GM21360 (cell line): Measurements from ENCODE around the gene CBARP.
A peak's percentile ranks its signal among the peaks of the same experiment; 100 is the strongest.

Experiments
- ATAC-seq: cut with Tn5 transposase; IDR thresholded peaks from one replicate; pipeline ENCODE4 v1.9.1; 2021; ENCODE audit warnings: mild to moderate bottlenecking, moderate library complexity; ENCODE audit not compliant: unreplicated experiment

The CBARP gene

DNA sequence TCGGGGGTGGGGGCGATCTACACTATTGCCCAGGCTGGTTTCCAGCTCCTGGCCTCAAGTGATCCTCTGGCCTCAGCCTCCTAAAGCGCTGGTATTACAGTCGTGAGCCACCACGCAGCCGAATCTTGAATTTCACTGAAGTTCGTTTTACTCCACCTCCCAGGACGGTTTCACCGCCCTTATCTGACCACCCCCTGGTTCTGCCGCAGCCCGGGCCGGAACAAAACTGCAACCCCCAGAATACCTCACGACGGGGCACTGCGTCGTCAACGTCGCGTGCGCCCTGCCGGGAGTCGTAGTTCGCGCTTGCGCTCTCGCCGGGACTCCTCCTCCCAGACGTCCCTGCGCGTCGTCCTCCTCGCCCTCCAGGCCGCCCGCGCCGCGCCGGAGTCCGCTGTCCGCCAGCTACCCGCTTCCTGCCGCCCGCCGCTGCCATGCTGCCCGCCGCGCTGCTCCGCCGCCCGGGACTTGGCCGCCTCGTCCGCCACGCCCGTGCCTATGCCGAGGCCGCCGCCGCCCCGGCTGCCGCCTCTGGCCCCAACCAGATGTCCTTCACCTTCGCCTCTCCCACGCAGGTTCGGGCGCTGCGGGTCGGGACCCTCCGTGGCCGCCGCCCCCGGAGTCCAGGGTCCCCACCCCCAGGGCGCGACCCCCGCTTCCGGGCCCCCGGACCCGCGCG, 3.8 kb upstream of the CBARP start, which contains the start of gene ATP5F1D:
ATP5F1D (plus strand) TSS at position 335 of the 679 bp plus-strand sequence; CDS start at position 435, 100 bp downstream.
- peak; percentile 44 for ATAC-seq

DNA sequence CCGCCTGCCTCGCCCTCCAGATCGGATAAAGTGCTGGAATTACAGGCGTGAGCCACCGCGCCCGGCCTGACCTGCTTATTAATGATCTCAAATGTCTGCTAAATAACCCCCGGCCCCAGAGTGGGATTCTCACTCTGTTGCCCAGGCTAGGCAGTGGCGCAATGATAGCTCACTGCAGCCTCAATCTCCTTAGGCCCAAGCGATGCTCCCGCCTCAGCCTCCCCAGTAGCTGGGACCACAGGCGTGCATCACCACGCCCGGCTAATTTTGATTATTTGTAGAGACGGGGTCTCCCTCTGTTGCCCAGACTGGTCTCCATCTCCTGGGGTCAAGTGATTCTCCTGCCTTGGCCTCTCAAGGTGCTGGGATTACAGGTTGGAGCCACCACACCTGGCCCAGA, 3.1 kb upstream of the CBARP start:
- ATAC-seq, result no peak

DNA sequence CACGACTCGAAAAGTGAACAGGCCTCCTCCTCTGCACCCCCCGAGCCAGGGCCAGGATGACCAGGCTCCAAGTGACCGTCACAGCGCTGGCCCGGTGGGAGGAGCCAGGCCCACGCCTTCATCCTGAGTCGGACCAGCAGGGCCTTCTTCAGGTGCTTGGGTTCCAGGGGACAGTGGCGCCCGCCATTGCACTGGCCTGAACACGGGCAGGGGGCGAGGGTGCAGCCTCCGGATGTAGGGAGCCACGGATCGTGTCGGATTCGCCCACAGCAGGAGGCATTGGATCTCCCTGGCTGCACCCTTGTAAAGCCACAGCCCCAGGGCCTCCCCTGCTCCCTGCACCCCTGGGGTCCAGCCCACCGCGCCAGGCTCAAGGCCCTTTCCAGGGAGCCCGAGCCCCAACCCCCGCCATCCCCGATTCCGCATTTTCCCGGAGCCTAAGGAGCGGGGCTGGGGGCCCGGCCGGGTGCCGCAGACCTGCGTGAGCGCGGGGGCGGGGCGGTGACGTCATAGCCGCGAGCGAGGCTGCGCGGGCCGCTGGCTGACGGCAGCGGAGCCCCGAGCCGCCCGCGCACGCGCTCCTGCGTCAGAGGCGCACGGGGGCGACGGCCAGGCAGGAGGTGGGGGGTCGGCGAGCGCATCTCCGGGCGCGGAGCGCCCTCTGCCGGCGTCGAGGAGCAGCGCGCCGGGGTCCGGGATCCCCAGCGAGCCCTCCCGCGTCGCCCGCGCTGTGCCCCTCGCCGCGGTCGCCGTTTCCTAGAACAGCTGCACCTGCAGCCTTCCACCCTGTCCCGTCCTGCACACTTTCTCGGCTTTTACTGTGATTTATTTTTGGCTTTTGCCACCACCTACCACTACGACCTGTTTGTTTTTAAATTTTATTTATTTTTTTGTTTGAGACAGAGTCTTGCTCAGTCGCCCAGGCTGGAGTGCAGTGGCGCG, 2.3 kb upstream of the CBARP start:
- ATAC-seq, result no peak

DNA sequence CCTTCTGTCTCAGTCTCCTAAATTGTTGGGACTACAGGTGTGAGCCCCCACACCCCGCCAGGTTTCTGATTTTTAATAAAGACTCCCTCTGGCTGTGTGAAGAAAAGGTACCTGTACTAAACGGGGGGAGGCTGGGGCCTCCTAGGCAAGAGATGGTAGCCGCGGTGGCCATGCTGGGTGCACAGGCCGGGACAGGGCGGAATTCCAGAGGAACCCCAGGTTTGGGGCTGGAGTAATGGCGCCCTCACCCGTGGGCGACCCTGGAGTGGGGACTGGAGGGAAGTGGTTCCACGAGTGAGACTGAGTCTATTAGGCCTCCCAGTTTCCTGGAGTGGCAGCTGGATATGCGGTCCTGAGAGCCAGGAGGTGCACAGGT, 1.6 kb upstream of the CBARP start:
- ATAC-seq, result no peak

DNA sequence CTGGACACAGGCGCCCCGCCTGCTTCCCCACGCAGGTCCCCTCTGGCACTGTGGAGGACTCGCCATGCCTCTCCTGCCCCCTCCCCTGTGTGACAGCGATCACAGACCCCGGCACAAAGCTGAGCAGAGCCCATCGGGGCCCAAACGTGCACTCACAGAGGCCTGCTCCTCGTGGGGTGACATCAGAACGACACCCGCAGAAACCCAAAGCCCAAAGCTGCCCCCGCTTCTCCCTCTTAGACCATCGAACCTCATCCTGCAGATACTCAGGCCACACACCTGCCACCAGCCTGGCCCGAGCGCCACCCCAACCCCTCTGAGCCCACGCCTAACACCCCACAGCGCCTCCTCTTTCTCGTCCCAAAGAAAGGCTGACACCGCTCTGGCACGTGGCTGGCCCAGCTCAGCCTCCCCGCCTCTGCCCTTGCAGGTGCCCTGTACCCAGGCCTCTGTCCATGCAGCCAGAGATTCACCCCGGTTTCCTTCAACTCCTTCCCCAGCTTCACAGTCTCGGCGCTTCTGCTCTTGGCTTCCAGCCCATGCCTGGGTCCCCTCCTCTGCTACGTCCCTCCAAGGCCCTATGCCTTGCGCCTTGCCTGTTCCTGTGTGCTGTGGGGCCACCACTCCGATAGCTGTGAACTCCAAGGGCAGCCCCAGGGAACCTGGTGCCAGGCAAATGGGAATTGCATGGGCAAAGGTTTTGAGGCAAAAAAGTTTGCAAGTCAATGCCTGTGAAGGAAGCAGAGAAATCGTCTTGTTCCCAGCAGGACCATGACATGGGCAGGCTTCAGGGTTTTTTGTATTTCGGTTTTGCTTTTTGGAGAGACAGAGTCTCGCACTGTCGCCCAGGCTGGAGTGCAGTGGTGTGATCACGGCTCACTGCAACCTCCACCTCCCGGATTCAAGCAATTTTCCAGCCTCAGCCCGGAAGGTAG, 831 bp upstream of the CBARP start:
- no peak for ATAC-seq

DNA sequence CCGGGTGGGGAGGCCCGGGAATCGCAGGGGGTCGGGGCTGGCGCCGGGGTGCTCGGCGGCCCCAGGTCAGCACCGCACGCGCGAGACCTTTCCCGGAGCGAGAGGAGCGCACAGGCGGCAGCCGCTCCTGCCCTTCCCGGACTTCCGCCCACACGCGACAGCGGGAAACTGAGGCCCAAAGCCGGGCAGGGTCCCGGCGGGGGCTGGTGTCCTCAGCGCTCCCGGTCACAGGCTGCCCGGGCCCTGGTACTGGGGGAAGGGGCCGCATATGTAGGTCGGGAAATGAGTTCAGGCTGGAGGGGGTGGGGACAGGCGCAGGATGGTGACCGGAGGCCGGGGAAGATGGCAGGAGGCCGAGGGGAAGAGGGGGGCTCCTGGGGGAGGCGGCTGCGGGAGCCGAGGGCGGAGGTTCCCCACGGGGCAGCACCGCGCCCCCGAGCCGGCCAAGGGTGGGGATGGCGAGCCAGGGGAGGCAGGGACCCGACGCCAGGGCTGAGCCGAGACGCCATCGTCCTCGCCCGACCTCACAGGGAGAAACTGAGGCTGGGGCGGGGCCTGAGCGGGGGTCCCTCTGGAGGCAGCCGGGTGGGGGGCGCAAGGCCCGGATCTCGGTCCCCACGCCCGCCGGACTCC, 662 bp downstream of the CBARP start:
- ATAC-seq, result no peak

DNA sequence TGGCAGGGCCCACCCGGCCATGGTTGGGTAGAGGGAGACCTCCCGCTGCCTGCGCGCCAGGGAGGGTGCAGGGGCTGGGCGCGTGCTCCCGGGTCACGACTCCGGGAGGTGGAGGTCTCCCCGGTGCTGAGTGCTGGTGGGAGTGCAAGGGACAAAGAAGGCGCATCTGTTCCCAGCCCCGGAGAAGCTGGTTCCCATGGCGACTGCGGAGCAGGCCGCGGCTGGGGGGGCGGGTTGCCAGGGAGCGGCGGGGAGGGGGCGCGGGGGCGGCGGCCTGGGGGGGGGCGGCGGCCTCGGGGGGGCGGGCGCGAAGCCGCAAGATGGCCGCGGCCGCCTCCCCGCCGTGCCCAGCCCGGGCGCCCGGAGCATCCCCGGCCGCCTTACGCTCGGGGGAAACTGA, 1.2 kb downstream of the CBARP start:
- no peak for ATAC-seq

DNA sequence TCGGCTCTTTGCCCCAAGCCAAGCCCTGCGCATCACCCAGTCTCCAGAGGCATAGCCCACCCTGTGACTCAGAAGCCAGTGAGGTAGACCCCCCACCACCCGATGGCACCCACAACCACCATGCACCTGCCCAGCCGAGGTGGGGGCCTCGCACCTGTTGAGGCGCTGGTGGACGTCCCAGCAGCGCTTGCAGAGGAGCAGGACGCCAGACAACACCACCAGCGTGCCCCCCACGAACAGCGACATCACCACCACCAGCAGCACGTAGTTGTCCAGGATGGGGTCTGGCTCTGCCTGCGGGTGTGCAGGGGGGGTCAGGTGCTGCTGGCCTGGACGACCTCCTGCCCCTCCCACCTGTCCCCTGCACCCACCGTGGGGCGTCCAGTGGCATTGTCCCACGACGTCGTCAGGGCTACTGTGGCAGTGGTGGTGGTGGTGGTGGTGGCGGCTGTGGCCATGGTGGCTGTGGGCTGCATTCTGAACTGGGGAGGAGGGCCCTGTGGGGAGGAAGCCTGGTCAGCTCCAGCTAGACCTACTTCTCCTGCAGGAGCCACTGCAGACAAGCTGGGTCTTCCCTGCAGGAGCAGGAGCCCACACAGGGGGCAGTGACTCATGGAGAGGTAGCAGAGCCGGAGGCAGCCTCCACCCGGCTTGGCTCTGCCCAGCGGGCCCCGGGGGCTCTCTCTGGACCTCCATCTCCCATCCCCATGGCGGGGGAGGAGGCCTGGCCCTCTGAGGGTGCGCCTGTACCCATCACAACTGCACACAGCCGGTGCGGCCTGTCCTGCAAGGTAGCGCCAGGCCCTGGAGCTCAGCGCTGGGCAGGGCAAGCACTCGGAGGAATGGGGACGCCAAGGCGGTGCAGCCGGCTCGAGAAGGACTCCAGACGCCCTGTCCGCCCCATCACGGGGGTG, 1.9 kb downstream of the CBARP start:
- ATAC-seq, result no peak

DNA sequence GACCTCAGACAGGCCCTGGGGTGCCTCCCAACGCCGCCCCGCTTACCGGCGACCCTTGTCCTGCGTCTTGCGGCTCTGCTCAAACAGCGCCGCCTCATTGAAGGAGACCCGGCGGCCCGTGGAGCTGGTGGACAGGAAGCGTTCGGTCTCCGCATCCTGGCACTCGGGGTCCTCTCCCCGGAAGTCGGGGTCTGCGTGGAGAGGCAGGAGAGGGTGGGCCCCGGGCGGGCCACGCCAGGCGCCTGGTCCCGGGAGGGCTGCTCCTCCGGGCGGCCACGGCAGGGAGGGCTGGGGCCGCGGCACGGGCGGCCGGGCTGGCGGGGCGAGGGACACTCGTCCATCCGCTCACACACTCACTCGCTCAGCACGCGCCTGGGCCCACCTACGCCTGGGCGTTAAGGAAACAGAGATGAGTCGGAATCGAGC, 2.8 kb downstream of the CBARP start:
- no peak for ATAC-seq

DNA sequence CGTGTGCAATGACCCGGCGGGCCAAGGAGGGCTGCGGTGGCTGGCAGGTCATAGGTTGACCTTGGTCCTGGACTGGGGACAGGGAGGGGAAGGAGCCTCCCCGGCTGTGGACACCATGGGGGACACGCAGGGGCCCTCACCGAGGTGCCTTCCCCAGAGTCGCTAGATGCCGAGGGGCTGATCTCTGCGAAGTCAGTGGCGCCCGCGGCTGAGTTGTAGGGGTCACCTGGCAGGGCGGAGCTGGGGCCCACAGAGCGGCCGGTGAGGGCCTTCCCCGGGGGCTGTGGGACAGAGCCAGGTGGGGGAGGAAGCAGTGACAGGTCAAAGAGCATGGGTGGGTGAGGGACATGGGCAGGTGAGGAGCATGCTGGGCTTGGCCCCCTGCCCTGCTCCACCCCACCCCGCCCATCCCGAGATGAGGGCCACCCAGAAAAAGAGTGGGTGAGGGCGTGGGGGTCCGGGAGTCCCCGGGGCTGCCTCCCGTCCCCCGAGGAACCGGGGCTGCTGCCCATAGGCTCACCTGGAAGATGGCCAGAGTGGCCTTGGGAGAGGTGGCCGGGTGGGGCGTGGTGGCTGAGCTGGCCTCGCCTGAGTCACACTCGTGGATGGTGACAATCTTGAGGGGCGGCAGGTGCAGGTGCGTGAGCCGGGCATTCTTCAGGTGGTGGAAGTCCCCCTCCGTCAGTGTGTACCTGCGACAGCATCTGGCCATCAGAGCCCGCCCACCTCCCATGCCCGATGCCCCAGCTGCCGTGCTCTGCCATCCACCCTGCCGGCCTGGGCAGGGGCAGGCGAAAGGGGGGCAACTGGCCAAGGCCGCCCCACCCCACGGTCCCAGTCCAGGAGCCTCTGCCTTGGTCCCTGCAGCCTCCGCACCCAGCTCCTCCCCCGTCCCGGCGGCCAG, 3.5 kb downstream of the CBARP start:
- ATAC-seq, result no peak

DNA sequence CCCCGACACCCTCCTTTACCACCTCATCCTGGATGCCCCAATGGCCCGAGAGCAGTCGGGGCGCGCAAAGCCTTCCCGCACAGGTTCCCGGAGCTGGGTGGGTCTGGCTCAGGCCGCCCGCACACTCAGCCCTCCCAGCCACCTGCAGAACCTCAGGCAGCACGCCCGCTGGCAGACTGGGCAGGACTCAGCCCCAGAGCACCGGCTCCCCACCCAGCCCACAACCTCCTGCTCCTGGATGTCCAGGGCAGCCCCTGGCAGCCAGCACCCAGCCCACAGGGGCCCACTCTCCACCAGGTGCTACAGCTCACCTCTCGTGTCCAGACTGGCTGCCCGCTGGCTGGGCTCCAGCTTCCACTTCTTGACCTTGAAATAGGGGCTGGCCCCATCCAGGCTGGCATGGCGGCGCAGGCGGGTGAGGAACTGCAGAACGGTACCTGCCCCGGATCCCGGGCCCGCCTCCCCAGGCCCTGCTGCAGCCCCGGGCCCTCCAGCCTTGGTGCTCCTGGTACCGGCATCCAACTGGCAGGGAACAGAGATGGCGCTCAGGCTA, 4.6 kb downstream of the CBARP start:
- ATAC-seq, result no peak

DNA sequence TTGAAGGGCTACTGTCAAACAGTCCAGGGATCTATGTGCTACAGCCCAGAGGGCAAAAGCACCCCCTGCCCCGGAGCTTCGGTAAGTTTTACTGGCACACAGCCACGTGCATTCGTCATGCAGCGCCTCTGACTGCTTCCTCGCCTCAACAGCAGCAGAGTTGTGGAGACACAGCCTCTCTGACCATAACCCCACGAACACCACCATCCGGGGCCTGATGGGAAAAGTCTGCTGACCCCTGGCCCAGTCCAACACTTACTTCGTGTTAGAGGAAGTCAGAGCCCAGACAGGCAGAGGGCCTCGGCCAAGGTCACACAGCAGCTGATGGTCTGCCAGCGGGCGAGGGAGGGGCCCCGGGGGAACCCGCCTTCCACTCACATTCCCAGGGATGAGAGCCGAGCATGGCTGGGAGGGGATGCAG, 5.1 kb downstream of the CBARP start:
- no peak for ATAC-seq

DNA sequence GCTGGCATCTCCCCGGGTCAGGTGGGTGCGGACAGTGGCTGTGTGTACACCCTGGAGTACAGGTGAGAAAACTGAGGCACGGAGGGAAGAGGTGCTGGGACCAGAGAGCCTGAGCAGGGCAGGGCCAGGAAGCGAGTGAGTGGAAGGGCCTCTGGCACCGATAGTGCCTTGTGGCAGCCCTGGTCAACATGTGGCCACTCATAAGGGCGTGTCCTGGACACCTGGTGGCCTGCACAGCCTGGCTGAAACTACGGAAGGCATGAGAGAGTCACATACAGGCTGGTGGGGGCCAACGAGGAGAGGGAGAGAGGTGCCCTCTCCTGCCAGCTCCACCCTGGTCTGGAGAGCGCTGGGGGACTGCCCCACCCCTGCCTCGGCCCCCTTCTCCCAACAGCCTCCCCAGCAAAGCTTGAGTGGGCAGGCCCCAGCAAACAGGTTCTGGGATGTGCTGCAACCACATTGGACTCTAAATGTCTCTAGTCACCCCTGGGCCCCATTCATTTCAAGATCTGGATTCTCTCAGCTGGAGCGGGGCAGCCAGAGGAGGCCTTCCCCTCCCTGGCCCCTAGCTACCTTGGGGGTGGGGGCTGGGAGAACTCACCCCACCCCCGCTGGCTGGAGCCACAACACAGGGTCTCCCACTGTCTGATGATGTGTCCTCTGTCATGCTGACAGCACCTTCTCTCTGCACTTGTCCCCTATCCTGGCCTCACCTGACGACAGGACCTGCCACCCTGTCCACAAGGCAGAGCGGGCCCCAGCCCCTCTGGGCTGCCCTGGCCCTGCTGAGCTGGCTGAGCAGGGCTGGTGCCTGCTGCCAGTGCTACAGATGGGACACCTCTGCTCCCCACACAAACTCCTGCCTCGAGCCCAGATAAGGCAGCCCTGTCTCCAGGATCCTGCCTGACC, 5.8 kb downstream of the CBARP start:
- no peak for ATAC-seq

DNA sequence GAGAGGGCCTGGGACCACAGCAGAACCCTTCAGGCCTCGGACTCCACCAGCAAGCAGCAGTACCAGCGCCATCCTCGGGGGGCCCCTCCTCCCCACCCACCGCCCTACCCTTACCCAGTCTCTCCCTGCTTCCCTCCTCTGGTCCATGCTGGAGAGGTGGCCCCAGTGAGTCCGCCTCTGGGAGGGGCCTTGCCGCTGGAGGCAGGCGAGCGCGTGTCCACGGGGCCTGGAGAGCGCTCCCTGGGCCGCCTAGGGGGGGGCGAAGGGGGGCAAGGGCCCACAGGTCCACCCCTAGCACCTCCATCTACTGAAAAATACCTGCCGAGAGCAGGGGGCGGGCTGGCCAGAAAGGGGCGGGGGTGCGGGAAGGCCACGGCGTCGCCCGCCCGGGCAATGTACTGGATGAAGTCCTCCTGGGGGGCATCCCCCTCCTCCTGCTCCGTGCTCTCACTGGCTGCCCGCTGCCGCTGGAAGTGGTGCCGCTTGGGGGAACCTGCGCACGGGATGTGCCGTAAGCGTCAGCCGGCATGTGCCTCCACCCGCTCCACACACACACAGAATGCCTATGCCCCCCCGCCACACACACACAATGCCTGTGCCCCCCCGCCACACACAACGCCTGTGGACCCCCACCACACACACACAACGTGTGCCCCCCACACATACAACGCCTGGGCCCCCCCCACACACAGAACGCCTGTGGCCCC, 6.9 kb downstream of the CBARP start:
- ATAC-seq, result no peak

DNA sequence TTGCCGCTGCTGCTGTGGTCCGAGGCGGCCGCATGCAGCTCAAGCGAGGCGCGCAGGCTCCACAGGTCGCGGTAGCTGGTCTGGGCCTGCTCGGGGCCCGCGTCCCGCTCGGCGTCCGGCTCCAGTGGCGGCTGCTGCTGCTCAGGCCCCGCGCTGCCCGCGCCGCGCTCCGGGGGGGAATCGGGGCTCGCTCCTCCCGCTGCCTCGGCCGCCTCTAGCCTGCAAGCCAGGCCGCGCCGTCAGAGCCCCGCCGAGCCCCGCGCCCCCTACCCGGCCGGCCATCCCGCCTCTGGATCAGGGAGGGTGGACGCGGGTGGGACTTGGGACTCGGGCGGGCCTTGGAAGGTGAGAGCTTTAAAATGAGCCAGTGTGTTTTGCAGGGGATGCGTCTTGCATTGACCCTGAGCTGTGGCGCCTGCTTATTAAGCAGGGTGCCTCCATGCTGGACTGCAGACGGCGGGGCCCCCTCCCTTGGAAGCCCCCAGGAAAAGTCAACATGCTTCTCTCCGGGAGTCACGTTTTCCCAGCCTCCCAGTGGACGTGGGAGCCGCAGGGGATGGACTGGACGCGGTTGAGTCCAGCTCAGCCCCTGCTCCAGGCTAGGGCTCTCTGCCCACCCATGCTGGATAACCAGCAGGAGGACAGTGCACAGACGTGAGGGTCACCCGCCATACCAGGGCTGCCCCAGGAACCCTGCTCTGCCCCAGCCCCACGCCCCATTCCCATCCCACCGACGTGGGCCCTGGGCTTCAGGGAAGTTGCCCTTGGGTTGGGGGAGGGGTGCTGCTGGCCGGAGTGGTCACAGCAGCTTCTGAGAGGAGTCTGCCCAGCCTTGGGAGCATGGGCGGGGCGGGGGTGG, 7.7 kb downstream of the CBARP start:
- ATAC-seq, result no peak
